B cell (primary cell): ENCODE results near the gene CHIT1.

Source experiments
- EZH2 ChIP-seq: IDR thresholded peaks from 2 replicates; pipeline ENCODE4 v1.6.1; 2012; ENCODE audit warnings: borderline replicate concordance, low read depth, mild to moderate bottlenecking, moderate library complexity, low read length; ENCODE audit not compliant: insufficient read depth, poor library complexity, severe bottlenecking
- TF ChIP-seq, protein P1 (sequence below): fragments of 200-600 bp; IDR thresholded peaks from one replicate; pipeline ENCODE4 v1.8.0; 2022; ENCODE audit warnings: antibody characterized with exemption, mild to moderate bottlenecking

DNA sequence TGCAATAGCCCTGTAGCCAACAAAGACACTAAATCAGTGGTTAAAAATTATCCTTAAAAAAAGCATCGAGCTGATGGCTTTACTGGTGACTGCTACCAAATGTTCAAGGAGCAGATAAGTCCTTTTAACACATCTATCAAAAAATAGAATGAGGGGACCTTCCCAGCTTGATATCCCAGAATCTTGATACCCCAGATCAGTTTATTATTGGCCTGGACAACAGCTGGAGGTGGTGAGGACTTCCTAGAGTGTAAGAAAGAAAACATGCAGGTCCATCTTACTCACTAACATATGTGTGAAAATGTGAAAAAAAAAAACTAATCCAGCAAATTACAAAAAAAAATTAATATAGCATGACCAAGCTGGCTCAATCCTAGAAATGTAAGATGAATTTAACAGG, 21.3 kb downstream of the CHIT1 start:
- TF ChIP-seq, protein P1, sequence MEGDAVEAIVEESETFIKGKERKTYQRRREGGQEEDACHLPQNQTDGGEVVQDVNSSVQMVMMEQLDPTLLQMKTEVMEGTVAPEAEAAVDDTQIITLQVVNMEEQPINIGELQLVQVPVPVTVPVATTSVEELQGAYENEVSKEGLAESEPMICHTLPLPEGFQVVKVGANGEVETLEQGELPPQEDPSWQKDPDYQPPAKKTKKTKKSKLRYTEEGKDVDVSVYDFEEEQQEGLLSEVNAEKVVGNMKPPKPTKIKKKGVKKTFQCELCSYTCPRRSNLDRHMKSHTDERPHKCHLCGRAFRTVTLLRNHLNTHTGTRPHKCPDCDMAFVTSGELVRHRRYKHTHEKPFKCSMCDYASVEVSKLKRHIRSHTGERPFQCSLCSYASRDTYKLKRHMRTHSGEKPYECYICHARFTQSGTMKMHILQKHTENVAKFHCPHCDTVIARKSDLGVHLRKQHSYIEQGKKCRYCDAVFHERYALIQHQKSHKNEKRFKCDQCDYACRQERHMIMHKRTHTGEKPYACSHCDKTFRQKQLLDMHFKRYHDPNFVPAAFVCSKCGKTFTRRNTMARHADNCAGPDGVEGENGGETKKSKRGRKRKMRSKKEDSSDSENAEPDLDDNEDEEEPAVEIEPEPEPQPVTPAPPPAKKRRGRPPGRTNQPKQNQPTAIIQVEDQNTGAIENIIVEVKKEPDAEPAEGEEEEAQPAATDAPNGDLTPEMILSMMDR: no peak
- TF ChIP-seq EZH2: no peak
